Ovary (tissue), 9 donors: Measurements from ENCODE around the gene GPC3. TPM values are rescaled to one million over a fixed set of nuclear protein-coding genes. Genes with fewer than 3 reads are reported as not detected.

Experiments
- DNase-seq, 5 donors: peaks; one replicate each; pipeline ENCODE4 v3.0.0-alpha.2; 2019 to 2020
- H3K27ac ChIP-seq, 2 donors: fragments of 200-600 bp; one replicate each; pipeline versions ENCODE4 v1.5.1 to v1.8.0; 2019 to 2022
- H3K27me3 ChIP-seq: fragments of 200-600 bp; one replicate; pipeline ENCODE4 v1.8.0; 2022
- H3K36me3 ChIP-seq: fragments of 200-600 bp; sonication (generic); one replicate; pipeline ENCODE4 v1.5.1; 2019
- H3K4me1 ChIP-seq: one replicate; pipeline ENCODE4 v1.8.1; 2013; ENCODE audit warnings: mild to moderate bottlenecking, moderate library complexity; ENCODE audit not compliant: insufficient read depth
- H3K4me3 ChIP-seq: fragments of 200-600 bp; sonication (generic); one replicate; pipeline ENCODE4 v1.5.1; 2017
- H3K9me3 ChIP-seq, 2 donors: fragments of 200-600 bp in 1 of 2; sonication (generic) in 1 of 2; one replicate each; pipeline versions ENCODE4 v1.5.1 to v1.8.1; 2013 to 2019; ENCODE audit warnings: mild to moderate bottlenecking in 1 of 2, moderate library complexity in 1 of 2
- CTCF ChIP-seq, 3 donors: fragments of 450-650 bp in 2 of 3; fragments of 200-600 bp in 1 of 3; IDR thresholded peaks; one replicate each; pipeline versions ENCODE4 v1.5.1 to v1.8.0; 2016 to 2022; ENCODE audit warnings: antibody characterized with exemption in 3 of 3, mild to moderate bottlenecking in 1 of 3
- EP300 ChIP-seq: sonication (generic); formaldehyde crosslinking; IDR thresholded peaks from one replicate; pipeline ENCODE4 v1.6.1; 2017; ENCODE audit warnings: antibody characterized with exemption
- POLR2A ChIP-seq: fragments of 450-650 bp; IDR thresholded peaks from one replicate; pipeline ENCODE4 v1.6.1; 2017; ENCODE audit warnings: antibody characterized with exemption, mild to moderate bottlenecking, moderate library complexity
- WGBS, 3 donors: extraction: QIAGEN DNeasy Blood & Tissue Kit in 1 of 3; methylation state at CpG; one replicate each; pipeline versions ENCODE4 v1.1.5 to v1.1.7; 2013 to 2017; 5-methylcytosine and 5-hydroxymethylcytosine counted together
- intact Hi-C, 4 donors: fragments of 100-400 bp; cut with DNase I; formaldehyde crosslinking; loops; one replicate each; pipeline versions ENCODE4 v1.11.0 to v1.15.1; 2022 to 2023
- polyA plus RNA-seq, 2 donors: library from polyadenylated mRNA; stranded (reverse); fragments of 200-250 nt in 1 of 2; fragments of 350-450 nt in 1 of 2; fragmentation: Illumina TruSeq in 1 of 2; extraction: RNeasy Lipid Tissue Mini Kit (QIAGEN cat#74804) in 1 of 2; gene quantifications; one replicate each; pipeline ENCODE4 v1.2.3, GENCODE V29; 2013 to 2014
- total RNA-seq, 7 donors: library from RNA; depleted of rRNA in 2 of 7; stranded (reverse); fragments of >200 nt in 2 of 7; fragmentation: NEBNext Ultra II Directional in 3 of 7; extraction: Animal tissue kit (Norgen Biotek cat#: 25700) in 3 of 7; gene quantifications; one replicate each; pipeline versions ENCODE4 v1.1.0 to v1.2.4, GENCODE V29; 2016 to 2023
- donor health status: DM: no; HTN: no; CAD: no; lungs with moderate emphysema.
- donor health status: DM: no; HTN: no; CAD: no.
- donor health status: Bipolar disorder and iron deficiency.
- donor health status: DM: yes; HTN: yes; CAD: no.
- donor health status: DM: no; HTN: no; CAD: no.
- donor health status: DM: yes; HTN: yes; CAD: no.

The GPC3 gene
- total and polyA plus RNA-seq, 9 donors, result 4.5 to 91.8 (median 12.1) TPM

- DNase-seq, result no peak
- intact Hi-C loops, result no loop called here
- WGBS, 3 donors, result 53 to 60% (median 56%) methylated on average over 2 of the region's 2 CpGs
These were observed 45.6 kb downstream of the GPC3 start for GRCh38 chrX:133939655-133940302.

GRCh38 chrX:133938530-133938929 is 46.9 kb downstream of the GPC3 start:
- intact Hi-C loops, result no loop called here
- Histone ChIP-seq H3K9me3 (no peaks in the 10 kb centered on the region), H3K27me3 (no peaks in the 10 kb centered on the region), H3K27ac (no peak overlapping the region), H3K36me3 (no peaks in the 10 kb centered on the region), H3K4me3 (no peak overlapping the region), H3K4me1 (no peaks in the 10 kb centered on the region)
- 57 to 58% (median 57%) methylated on average over 1 of the region's 1 CpG for WGBS, 3 donors
- TF ChIP-seq POLR2A, result no peak
- no peak for TF ChIP-seq EP300
- TF ChIP-seq CTCF (IDR thresholded peaks at IDR 0.05), result no peak
- no peak for DNase-seq

More at GRCh38 chrX:133939655-133940302, 45.6 kb downstream of the GPC3 start:
- Histone ChIP-seq H3K4me3 (no peak overlapping the region), H3K27ac (no peak overlapping the region), H3K36me3 (no peaks in the 10 kb centered on the region), H3K4me1 (no peaks in the 10 kb centered on the region), H3K9me3 (no peaks in the 10 kb centered on the region), H3K27me3 (no peaks in the 10 kb centered on the region)
- TF ChIP-seq CTCF (IDR thresholded peaks at IDR 0.05), result no peak
- TF ChIP-seq EP300, result no peak
- TF ChIP-seq POLR2A, result no peak

- H3K9me3 ChIP-seq, result no peaks in the 10 kb centered on the region
- 76 to 81% (median 77%) methylated on average over 3 of the region's 3 CpGs for WGBS, 3 donors
These were observed 48.4 kb downstream of the GPC3 start for GRCh38 chrX:133937022-133937421.

GRCh38 chrX:133935076-133935475 is 50.3 kb downstream of the GPC3 start:
- no peaks in the 10 kb centered on the region for H3K27me3 ChIP-seq
- H3K27ac ChIP-seq, result no peak overlapping the region
- no peaks in the 10 kb centered on the region for H3K36me3 ChIP-seq
- WGBS, 3 donors, result 42 to 58% (median 51%) methylated on average over 4 of the region's 4 CpGs
- H3K4me1 ChIP-seq, result no peaks in the 10 kb centered on the region
- DNase-seq, result no peak
- TF ChIP-seq EP300 (no peak), CTCF (IDR thresholded peaks at IDR 0.05) (no peak), POLR2A (no peak)
- no peak overlapping the region for H3K4me3 ChIP-seq
- H3K9me3 ChIP-seq, result no peaks in the 10 kb centered on the region
- intact Hi-C loops, result no loop called here

More at GRCh38 chrX:133937022-133937421, 48.4 kb downstream of the GPC3 start:
- Histone ChIP-seq H3K27ac (no peak overlapping the region), H3K4me3 (no peak overlapping the region), H3K36me3 (no peaks in the 10 kb centered on the region), H3K27me3 (no peaks in the 10 kb centered on the region), H3K4me1 (no peaks in the 10 kb centered on the region)
- TF ChIP-seq CTCF (IDR thresholded peaks at IDR 0.05) (no peak), EP300 (no peak), POLR2A (no peak)
- intact Hi-C loops, result no loop called here
- DNase-seq, result no peak
